Myocyte (in vitro differentiated cells): ENCODE measurements around the gene SCG2. TPM values are rescaled to one million over a fixed set of nuclear protein-coding genes. Genes with fewer than 3 reads are reported as not detected.

ENCODE experiments used
- DNase-seq: peaks from one replicate; pipeline ENCODE4 v3.0.0-alpha.2; 2012; ENCODE audit warnings: low read depth
- total RNA-seq: library from RNA; depleted of rRNA; stranded (reverse); fragments of >200 nt; gene quantifications from 2 replicates; pipeline ENCODE4 v1.2.3, GENCODE V29; 2014

Gene SCG2
- total RNA-seq, 1 donor from 2014 or later: 112 TPM

DNA sequence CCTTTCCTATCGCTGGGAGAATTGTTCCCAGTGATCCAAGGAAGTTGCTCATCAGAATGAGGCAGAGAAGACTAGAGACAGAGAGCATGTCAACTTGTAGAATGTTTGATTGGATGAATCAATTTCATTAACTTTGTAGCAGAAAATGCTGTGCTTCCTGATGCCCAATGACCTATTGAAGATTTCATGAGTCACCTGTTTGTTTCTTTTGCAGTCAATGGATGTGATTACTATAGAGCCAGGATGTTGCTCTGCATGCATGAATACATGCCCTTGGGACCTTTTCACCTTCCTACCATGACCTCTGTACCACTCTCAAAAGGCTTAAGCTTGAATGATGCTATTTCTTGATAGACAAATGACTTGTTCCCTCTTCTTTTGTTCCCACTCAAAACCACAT, 23.3 kb downstream of the SCG2 start:
- DNase-seq: no peak

GRCh38 chr2:223576873-223577272, 25.3 kb downstream of the SCG2 start:
- peak; percentile 90 for DNase-seq

- DNase-seq: no peak
Observed at GRCh38 chr2:223570784-223571183, 31.4 kb downstream of the SCG2 start.

DNA sequence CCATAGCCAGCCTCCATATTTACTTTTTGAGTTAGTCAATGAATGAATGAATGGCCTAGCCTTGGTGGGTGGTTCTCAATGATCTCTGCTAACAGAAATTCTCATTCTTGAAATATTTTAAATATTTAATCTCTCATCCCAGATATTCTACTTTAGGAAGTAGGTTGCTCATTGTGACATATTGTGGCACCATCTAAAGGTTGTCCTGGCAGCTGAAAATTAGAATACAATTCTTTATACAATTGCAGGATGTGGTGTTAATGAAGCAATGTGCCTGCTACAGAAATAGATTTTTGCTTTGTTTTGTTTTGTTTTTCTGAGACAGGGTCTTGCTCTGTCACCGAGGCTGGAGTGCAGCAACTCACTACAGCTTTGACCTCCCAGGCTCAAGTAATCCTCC, 35.8 kb downstream of the SCG2 start:
- DNase-seq: no peak

DNA sequence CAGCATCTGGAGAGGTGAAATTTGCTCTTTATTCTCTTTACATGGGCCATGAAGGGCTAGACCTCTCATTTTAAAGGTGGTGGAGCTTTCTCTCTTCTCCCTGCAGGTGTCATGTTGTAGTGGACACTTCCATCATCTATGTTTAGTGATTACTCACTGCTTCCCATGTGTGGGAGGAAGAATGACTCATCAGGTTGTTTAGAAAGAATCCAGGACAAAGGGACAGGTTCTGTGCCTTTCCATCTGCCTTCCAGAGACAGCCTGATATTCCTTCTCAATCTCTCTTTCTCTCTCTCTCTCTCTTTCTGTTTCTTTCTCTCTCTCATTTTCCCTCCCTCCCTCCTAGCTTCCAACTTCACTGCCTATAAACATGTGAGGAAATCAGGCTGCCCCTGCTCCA, 38.7 kb downstream of the SCG2 start:
- peak; percentile 85 for DNase-seq

- no peak for DNase-seq
Observed at GRCh38 chr2:223562078-223562477, 40.1 kb downstream of the SCG2 start.

GRCh38 chr2:223560749-223561435, 41.3 kb downstream of the SCG2 start:
- no peak for DNase-seq

DNA sequence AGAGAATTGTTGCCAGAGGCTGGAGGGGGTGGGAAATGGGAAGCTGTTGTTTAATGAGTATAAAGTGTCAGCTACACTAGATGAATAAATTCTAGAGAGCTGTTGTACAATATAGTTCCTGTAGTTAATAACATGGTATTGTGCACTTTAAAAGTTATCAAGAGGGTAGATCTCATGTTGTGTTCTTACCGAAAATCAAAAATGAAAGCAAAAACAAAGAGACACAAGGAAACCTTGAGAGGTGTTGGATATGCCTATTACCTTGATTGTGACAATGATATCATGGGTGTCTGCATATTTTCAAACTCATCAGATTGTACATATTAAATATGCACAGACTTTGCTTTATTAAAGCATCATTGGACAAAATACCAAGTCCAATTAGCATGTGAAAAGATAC, 43.2 kb downstream of the SCG2 start:
- no peak for DNase-seq

GRCh38 chr2:223554923-223555322, 47.2 kb downstream of the SCG2 start:
- DNase-seq: no peak

- peak; percentile 23 for DNase-seq
Observed at GRCh38 chr2:223549215-223549614, 52.9 kb downstream of the SCG2 start.

- no peak for DNase-seq
Observed at GRCh38 chr2:223548194-223548593, 54.0 kb downstream of the SCG2 start.

Other genes with a start within 250 kb of the SCG2 start
- 0.11 and 0.16 TPM in 2 replicates for gene AP1S3, start 235.2 kb upstream of the SCG2 start, total RNA-seq